Large intestine (tissue), 3 donors: ENCODE data around the gene STIM2. TPM values are rescaled to one million over a fixed set of nuclear protein-coding genes. Genes with fewer than 3 reads are reported as not detected.

ENCODE experiments used
- DNase-seq, 2 donors: peaks; one replicate each; pipeline versions ENCODE4 v3.0.0 to v3.0.0-alpha.2; 2013
- H3K27ac ChIP-seq: one replicate; pipeline ENCODE4 v1.5.1; 2013; ENCODE audit warnings: low read length
- H3K27me3 ChIP-seq: 2 replicates; pipeline ENCODE4 v1.6.1; 2013; ENCODE audit warnings: low read length; ENCODE audit not compliant: control insufficient read depth, insufficient read depth
- H3K36me3 ChIP-seq: 2 replicates; pipeline ENCODE4 v1.6.1; 2013; ENCODE audit warnings: low read length; ENCODE audit not compliant: control insufficient read depth, insufficient read depth
- H3K4me1 ChIP-seq: one replicate; pipeline ENCODE4 v1.6.1; 2013; ENCODE audit warnings: low read length; ENCODE audit not compliant: control insufficient read depth, insufficient read depth
- H3K4me3 ChIP-seq: one replicate; pipeline ENCODE4 v1.5.1; 2013; ENCODE audit warnings: low read length
- H3K9me3 ChIP-seq: one replicate; pipeline ENCODE4 v1.6.1; 2013; ENCODE audit warnings: mild to moderate bottlenecking, low read depth, low read length, moderate library complexity; ENCODE audit not compliant: control insufficient read depth
- WGBS: methylation state at CpG from one replicate; pipeline ENCODE4 v1.1.5; 2013; ENCODE audit warnings: low lambda C conversion rate; ENCODE audit not compliant: insufficient coverage; 5-methylcytosine and 5-hydroxymethylcytosine counted together
- polyA plus RNA-seq: library from polyadenylated mRNA; unstranded; fragments of 120-200 nt; gene quantifications from one replicate; pipeline ENCODE4 v1.2.1, GENCODE V29; 2013

Gene STIM2
- polyA plus RNA-seq, 1 donor, result 30.9 TPM

DNA sequence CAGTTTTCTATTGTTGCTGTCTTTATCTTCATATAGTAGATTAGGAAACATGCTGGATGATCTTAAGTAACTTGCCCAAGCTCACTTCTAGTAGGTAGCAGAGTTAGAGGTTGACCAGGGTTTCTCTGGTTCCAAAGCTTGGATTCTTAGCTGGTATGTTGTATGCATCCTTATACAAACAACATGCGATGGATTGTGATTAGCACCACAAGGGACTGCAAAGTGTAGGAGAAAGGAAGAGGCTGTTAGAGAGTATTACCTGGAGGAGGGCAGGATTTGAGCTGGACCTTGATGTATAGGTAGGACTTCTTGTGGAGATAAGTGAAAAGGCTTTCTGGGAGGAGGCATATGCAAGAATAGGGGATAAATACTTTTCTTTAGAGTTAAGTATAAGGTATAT lies 5.6 kb downstream of the STIM2 start:
- H3K27ac ChIP-seq, result no peak overlapping the region
- no peaks in the 10 kb centered on the region for H3K9me3 ChIP-seq
- no peaks in the 10 kb centered on the region for H3K27me3 ChIP-seq
- no peak overlapping the region for H3K4me3 ChIP-seq
- DNase-seq, result no peak
- peaks cover 3% of the 10 kb centered on the region for H3K4me1 ChIP-seq
- WGBS, result no CpG with 5 or more reads among the region's 1 CpG
- no peaks in the 10 kb centered on the region for H3K36me3 ChIP-seq

- no peak overlapping the region for H3K4me3 ChIP-seq
- H3K36me3 ChIP-seq, result no peaks in the 10 kb centered on the region
- no peaks in the 10 kb centered on the region for H3K27me3 ChIP-seq
- WGBS, result 73% methylated on average over 2 of the region's 2 CpGs
- no peak overlapping the region for H3K27ac ChIP-seq
- peaks cover 3% of the 10 kb centered on the region for H3K4me1 ChIP-seq
- no peak for DNase-seq
- no peaks in the 10 kb centered on the region for H3K9me3 ChIP-seq
Observed at GRCh38 chr4:26866781-26867180, 6.1 kb downstream of the STIM2 start.

DNA sequence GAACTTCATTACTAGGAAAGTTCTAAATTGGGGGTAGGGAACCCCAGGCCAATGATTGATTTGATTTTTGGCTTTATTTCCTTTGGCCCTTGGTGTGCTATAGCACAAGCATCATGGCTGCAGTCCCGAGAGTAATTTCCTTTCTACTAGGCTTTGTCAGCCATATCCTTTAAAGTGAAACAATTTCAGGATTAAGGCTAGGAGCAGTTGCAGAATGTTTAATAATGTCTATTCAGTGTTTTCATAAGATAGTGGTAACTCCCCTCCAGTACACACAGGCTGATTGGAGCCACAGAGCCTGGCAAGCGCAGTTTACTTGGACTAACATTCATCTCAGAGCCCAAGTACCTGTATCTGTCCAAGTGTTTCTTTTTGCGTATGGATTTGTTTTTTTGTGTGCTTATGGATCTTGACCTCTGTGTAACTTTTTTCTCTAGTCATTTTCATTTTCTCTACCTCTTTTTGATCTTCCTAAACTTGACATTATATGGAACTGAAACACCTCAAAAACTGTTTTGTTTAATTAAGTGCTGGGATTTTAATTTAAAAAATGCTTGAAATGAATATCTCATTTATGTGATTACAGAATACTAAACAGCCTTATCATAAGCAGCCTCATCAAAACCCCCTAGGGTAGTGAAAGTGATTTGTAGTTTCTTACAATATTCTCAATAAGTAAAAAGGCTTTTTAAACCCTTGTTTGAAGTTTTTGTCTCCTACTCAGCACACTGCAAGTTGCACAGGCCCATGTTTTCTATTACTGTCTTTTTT lies 7.5 kb downstream of the STIM2 start:
- Histone ChIP-seq H3K36me3 (no peaks in the 10 kb centered on the region), H3K9me3 (no peaks in the 10 kb centered on the region), H3K27ac (no peak overlapping the region), H3K4me3 (no peak overlapping the region), H3K4me1 (peaks cover 3% of the 10 kb centered on the region), H3K27me3 (no peaks in the 10 kb centered on the region)
- 83% methylated on average over 1 of the region's 3 CpGs for WGBS
- peak in 1 of 2 donors; percentile 23 for DNase-seq

- DNase-seq, result no peak
- no peaks in the 10 kb centered on the region for H3K9me3 ChIP-seq
- no peak overlapping the region for H3K27ac ChIP-seq
- 86% methylated on average over 1 of the region's 2 CpGs for WGBS
- no peaks in the 10 kb centered on the region for H3K36me3 ChIP-seq
- H3K27me3 ChIP-seq, result no peaks in the 10 kb centered on the region
- H3K4me1 ChIP-seq, result no peaks in the 10 kb centered on the region
- no peak overlapping the region for H3K4me3 ChIP-seq
Observed at GRCh38 chr4:26870576-26871262, 10.1 kb downstream of the STIM2 start.

GRCh38 chr4:26871611-26872010 lies 11.0 kb downstream of the STIM2 start:
- Histone ChIP-seq H3K27ac (no peak overlapping the region), H3K4me3 (no peak overlapping the region), H3K27me3 (no peaks in the 10 kb centered on the region), H3K9me3 (no peaks in the 10 kb centered on the region), H3K36me3 (no peaks in the 10 kb centered on the region), H3K4me1 (no peaks in the 10 kb centered on the region)
- WGBS, result 100% methylated on average over 1 of the region's 3 CpGs
- no peak for DNase-seq

DNA sequence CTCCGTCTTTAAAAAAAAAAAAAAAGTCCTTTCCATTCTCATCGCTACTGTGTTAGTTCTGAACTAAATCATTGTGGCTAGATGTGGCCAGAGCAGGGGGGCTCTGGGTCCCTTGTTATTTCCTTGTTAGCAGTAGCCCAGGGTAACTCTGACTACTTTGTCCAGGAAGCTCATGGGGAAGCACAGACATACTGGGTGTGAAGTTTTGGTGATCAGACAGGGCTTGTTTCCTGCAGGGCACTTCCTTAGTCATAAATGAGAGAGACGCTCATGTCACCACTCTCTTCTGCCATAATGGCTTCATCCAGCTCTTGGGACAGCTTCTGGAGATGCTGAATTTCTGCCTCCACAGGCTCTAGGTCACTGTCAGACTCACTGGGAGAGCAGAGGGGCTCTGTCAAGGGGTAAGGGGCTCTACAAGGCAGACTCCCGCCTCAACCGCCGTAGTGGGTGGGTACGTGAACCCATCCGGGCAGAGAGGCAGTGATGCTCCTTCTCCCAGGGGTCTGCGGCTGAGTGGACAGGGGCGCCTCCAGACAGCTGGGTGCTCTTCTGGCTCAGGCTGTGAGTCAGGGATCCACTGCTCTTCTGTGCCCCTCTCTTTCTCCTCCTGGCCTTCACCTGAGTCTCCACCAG lies 12.9 kb downstream of the STIM2 start:
- Histone ChIP-seq H3K4me3 (no peak overlapping the region), H3K27ac (no peak overlapping the region), H3K9me3 (no peaks in the 10 kb centered on the region), H3K4me1 (no peaks in the 10 kb centered on the region), H3K27me3 (no peaks in the 10 kb centered on the region), H3K36me3 (no peaks in the 10 kb centered on the region)
- WGBS, result no CpG with 5 or more reads among the region's 10 CpGs
- DNase-seq, result no peak

GRCh38 chr4:26874110-26874509 lies 13.5 kb downstream of the STIM2 start:
- WGBS, result no CpG with 5 or more reads among the region's 7 CpGs
- no peak for DNase-seq
- Histone ChIP-seq H3K4me1 (no peaks in the 10 kb centered on the region), H3K27ac (no peak overlapping the region), H3K36me3 (no peaks in the 10 kb centered on the region), H3K4me3 (no peak overlapping the region), H3K9me3 (no peaks in the 10 kb centered on the region), H3K27me3 (no peaks in the 10 kb centered on the region)

DNA sequence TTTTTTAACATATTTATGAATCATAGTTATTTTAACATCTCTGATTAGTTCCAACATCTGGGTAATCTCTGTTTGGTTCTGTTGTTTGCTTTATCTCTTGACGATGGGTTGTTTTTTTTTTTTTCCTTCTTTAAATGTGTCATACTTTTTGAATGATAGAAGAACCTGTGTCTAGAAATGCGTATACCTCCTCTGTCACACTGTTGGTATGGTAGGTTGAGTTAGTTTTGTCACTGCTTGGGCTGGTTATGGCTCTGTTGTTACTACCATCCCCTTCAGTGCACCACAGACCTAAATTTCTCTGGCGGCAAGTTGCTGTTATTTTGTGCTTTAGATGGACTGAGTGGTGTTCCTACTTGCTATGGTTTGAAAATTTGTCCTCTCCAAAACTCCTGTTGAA lies 16.8 kb downstream of the STIM2 start:
- no peak for DNase-seq
- no peaks in the 10 kb centered on the region for H3K27me3 ChIP-seq
- WGBS, result no CpG with 5 or more reads among the region's 3 CpGs
- no peak overlapping the region for H3K4me3 ChIP-seq
- H3K9me3 ChIP-seq, result peaks cover 3% of the 10 kb centered on the region
- no peak overlapping the region for H3K27ac ChIP-seq
- H3K4me1 ChIP-seq, result no peaks in the 10 kb centered on the region
- H3K36me3 ChIP-seq, result no peaks in the 10 kb centered on the region

GRCh38 chr4:26877961-26878360 lies 17.3 kb downstream of the STIM2 start:
- H3K4me1 ChIP-seq, result no peaks in the 10 kb centered on the region
- H3K27ac ChIP-seq, result no peak overlapping the region
- DNase-seq, result no peak
- H3K36me3 ChIP-seq, result no peaks in the 10 kb centered on the region
- no peak overlapping the region for H3K4me3 ChIP-seq
- H3K27me3 ChIP-seq, result no peaks in the 10 kb centered on the region
- no CpG with 5 or more reads among the region's 3 CpGs for WGBS
- peaks cover 3% of the 10 kb centered on the region for H3K9me3 ChIP-seq

- 83% methylated on average over 4 of the region's 5 CpGs for WGBS
- Histone ChIP-seq H3K4me3 (no peak overlapping the region), H3K36me3 (no peaks in the 10 kb centered on the region), H3K9me3 (peaks cover 3% of the 10 kb centered on the region), H3K27ac (peak overlapping the region; percentile 24), H3K27me3 (no peaks in the 10 kb centered on the region), H3K4me1 (no peaks in the 10 kb centered on the region)
- no peak for DNase-seq
Observed at GRCh38 chr4:26878794-26879391, 18.3 kb downstream of the STIM2 start.
